K562 (cell line): ENCODE measurements around the gene RHBDL3.

Experiments used
- CTCF ChIP-seq, 3 experiments: IDR thresholded peaks in 2 of 3; conservative IDR thresholded peaks in 1 of 3; 2 replicates each; pipeline ENCODE4 v1.5.1; 2011 to 2012; ENCODE audit warnings: low read length in 3 of 3, mild to moderate bottlenecking in 3 of 3, control low read depth in 2 of 3, improper control_type of control experiment in 1 of 3, inconsistent platforms in 1 of 3, low read depth in 1 of 3, mixed read lengths in 1 of 3, moderate library complexity in 1 of 3; ENCODE audit not compliant: insufficient read depth in 2 of 3
- CTCFL ChIP-seq: IDR thresholded peaks from 2 replicates; pipeline ENCODE4 v1.6.1; 2011; ENCODE audit warnings: borderline replicate concordance, low read depth, mild to moderate bottlenecking, moderate library complexity, low read length; ENCODE audit not compliant: insufficient read depth, poor library complexity, severe bottlenecking
- ELF1 ChIP-seq: fragments of 200-800 bp; sonication (Bioruptor generic); IDR thresholded peaks from 2 replicates; pipeline ENCODE4 v1.6.1; 2016; ENCODE audit warnings: missing genetic modification characterization, missing compliant biosample characterization
- NCOA6 ChIP-seq: fragments of 450-650 bp; IDR thresholded peaks from 2 replicates; pipeline ENCODE4 v1.6.1; 2017; ENCODE audit warnings: mild to moderate bottlenecking
- POLR2A ChIP-seq: fragments of 450-650 bp; conservative IDR thresholded peaks from 2 replicates; pipeline ENCODE4 v1.6.1; 2016

GRCh38 chr17:32370426-32370825 lies 104.8 kb downstream of the RHBDL3 start:
- no peak for TF ChIP-seq CTCF (IDR thresholded peaks at IDR 0.05 in 2 of 3, conservative IDR thresholded peaks at IDR 0.05 in 1 of 3; ENCODE audit: insufficient read depth in 2 of 3, low read depth in 1 of 3, low read length in 3 of 3)
- no peak for TF ChIP-seq CTCFL
- no peak for TF ChIP-seq ELF1
- TF ChIP-seq NCOA6 = no peak
- no peak for TF ChIP-seq POLR2A
